Naive thymus-derived CD8-positive, alpha-beta T cell (primary cell): ENCODE measurements around the gene ABCC1. TPM values are rescaled to one million over a fixed set of nuclear protein-coding genes. Genes with fewer than 3 reads are reported as not detected.

Experiments
- ATAC-seq, 2 donors: fragments of 150-1000 bp; cut with Tn5 transposase in 1 of 2; sonication (Bioruptor Pico), chemical (Tn5 transposase) in 1 of 2; 1 replicate in 1 of 2; 2 replicates in 1 of 2; pipeline ENCODE4 v1.10.0; 2021; ENCODE audit warnings: mild to moderate bottlenecking in 2 of 2, moderate library complexity in 2 of 2
- POLR2A ChIA-PET: fragments of 350-600 bp; sonication (Branson Sonifier 250); formaldehyde crosslinking; loops from one replicate; lab custom pipeline; 2021; ENCODE audit warnings: antibody characterized with exemption; lab: Charles Lee
- DNase-seq, 10 donors: peaks; one replicate each; pipeline versions ENCODE4 v3.0.0 to v3.0.0-alpha.2; 2020 to 2022
- H3K27ac Mint-ChIP-seq, 10 donors: one replicate each; pipeline ENCODE4 v1.8.0; 2020 to 2022; ENCODE audit warnings: mild to moderate bottlenecking in 10 of 10, mixed read lengths in 10 of 10, moderate library complexity in 4 of 10, inconsistent platforms in 1 of 10
- H3K27me3 Mint-ChIP-seq, 5 donors: one replicate each; pipeline ENCODE4 v1.8.0; 2021 to 2022; ENCODE audit warnings: mixed read lengths in 5 of 5
- H3K36me3 Mint-ChIP-seq, 3 donors: one replicate each; pipeline ENCODE4 v1.8.0; 2020 to 2022; ENCODE audit warnings: mixed read lengths in 3 of 3, mild to moderate bottlenecking in 2 of 3, inconsistent platforms in 1 of 3
- H3K4me1 Mint-ChIP-seq, 4 donors: one replicate each; pipeline ENCODE4 v1.8.0; 2021 to 2022; ENCODE audit warnings: mixed read lengths in 4 of 4
- H3K4me3 Mint-ChIP-seq, 10 donors: one replicate each; pipeline ENCODE4 v1.8.0; 2020 to 2022; ENCODE audit warnings: mild to moderate bottlenecking in 10 of 10, mixed read lengths in 10 of 10, moderate library complexity in 6 of 10, inconsistent platforms in 1 of 10
- H3K9me3 Mint-ChIP-seq, 9 donors: one replicate each; pipeline ENCODE4 v1.8.0; 2020 to 2022; ENCODE audit warnings: mixed read lengths in 9 of 9, mild to moderate bottlenecking in 3 of 9, inconsistent platforms in 1 of 9, moderate library complexity in 1 of 9
- polyA plus RNA-seq, 3 donors: library from polyadenylated mRNA; unstranded; fragments of 300-500 nt; fragmentation: Illumina TruSeq; gene quantifications; one replicate each; pipeline ENCODE4 v1.2.3, GENCODE V29; 2021
- total RNA-seq, 8 experiments: library from RNA in 2 of 8; stranded (reverse) in 2 of 8; gene quantifications; one replicate each; pipeline ENCODE4 v1.2.3 and lab custom pipeline; 2021 to 2026

Gene ABCC1
- total and polyA plus RNA-seq, 5 experiments from 2014 or later: 3.7 to 68.6 (median 9.0) TPM

GRCh38 chr16:15988268-15989013 lies 39.0 kb downstream of the ABCC1 start:
- H3K27ac Mint-ChIP-seq: peak overlapping the region in 8 of 10 donors; percentile 1 to 90 (median 78)
- no peak overlapping the region for H3K4me3 Mint-ChIP-seq
- peaks cover 0 to 22% (median 0%) of the 10 kb centered on the region in 3 donors for H3K36me3 Mint-ChIP-seq
- DNase-seq: no peak
- ATAC-seq: peak in 1 of 2 donors; percentile 19
- POLR2A ChIA-PET: no interaction called here
- H3K4me1 Mint-ChIP-seq: peaks cover 34 to 69% (median 61%) of the 10 kb centered on the region in 4 donors
- H3K9me3 Mint-ChIP-seq: peaks cover 0 to 4% (median 0%) of the 10 kb centered on the region in 9 donors
- H3K27me3 Mint-ChIP-seq: no peaks in the 10 kb centered on the region

- Mint-ChIP-seq H3K27me3 (no peaks in the 10 kb centered on the region), H3K4me1 (peaks cover 30 to 70% (median 60%) of the 10 kb centered on the region in 4 donors), H3K36me3 (peaks cover 0 to 28% (median 0%) of the 10 kb centered on the region in 3 donors), H3K27ac (peak overlapping the region in 4 of 10 donors; percentile 13 to 88 (median 60)), H3K4me3 (no peak overlapping the region), H3K9me3 (no peaks in the 10 kb centered on the region)
- no peak for ATAC-seq
- POLR2A ChIA-PET: no interaction called here
- DNase-seq: no peak
These were observed 41.5 kb downstream of the ABCC1 start for GRCh38 chr16:15990902-15991301.

- POLR2A ChIA-PET: no interaction called here
- DNase-seq (no peak), ATAC-seq (no peak)
- H3K4me3 Mint-ChIP-seq: no peak overlapping the region
- peaks cover 24 to 62% (median 57%) of the 10 kb centered on the region in 4 donors for H3K4me1 Mint-ChIP-seq
- H3K27me3 Mint-ChIP-seq: no peaks in the 10 kb centered on the region
- H3K36me3 Mint-ChIP-seq: peaks cover 0 to 25% (median 0%) of the 10 kb centered on the region in 3 donors
- H3K9me3 Mint-ChIP-seq: no peaks in the 10 kb centered on the region
- peak overlapping the region in 4 of 10 donors; percentile 15 to 72 (median 38) for H3K27ac Mint-ChIP-seq
These were observed 43.7 kb downstream of the ABCC1 start for GRCh38 chr16:15993128-15993527.

- DNase-seq (no peak), ATAC-seq (no peak)
- Mint-ChIP-seq H3K36me3 (peaks cover 0 to 26% (median 0%) of the 10 kb centered on the region in 3 donors), H3K27ac (peak overlapping the region in 1 of 10 donors; percentile 15), H3K4me1 (peaks cover 23 to 62% (median 57%) of the 10 kb centered on the region in 4 donors), H3K9me3 (no peaks in the 10 kb centered on the region), H3K27me3 (no peaks in the 10 kb centered on the region), H3K4me3 (no peak overlapping the region)
- POLR2A ChIA-PET: no interaction called here
These were observed 44.1 kb downstream of the ABCC1 start for GRCh38 chr16:15993541-15993940.

GRCh38 chr16:15993946-15994665 lies 44.7 kb downstream of the ABCC1 start:
- DNase-seq (no peak), ATAC-seq (no peak)
- Mint-ChIP-seq H3K27ac (peak overlapping the region in 2 of 10 donors; percentile 19 to 43), H3K27me3 (no peaks in the 10 kb centered on the region), H3K4me3 (no peak overlapping the region), H3K4me1 (peaks cover 22 to 63% (median 54%) of the 10 kb centered on the region in 4 donors), H3K9me3 (no peaks in the 10 kb centered on the region), H3K36me3 (peaks cover 0 to 27% (median 0%) of the 10 kb centered on the region in 3 donors)
- POLR2A ChIA-PET: no interaction called here

GRCh38 chr16:15996432-15997109 lies 47.2 kb downstream of the ABCC1 start:
- ATAC-seq (no peak), DNase-seq (no peak)
- peaks cover 0 to 26% (median 2%) of the 10 kb centered on the region in 3 donors for H3K36me3 Mint-ChIP-seq
- POLR2A ChIA-PET: no interaction called here
- no peaks in the 10 kb centered on the region for H3K27me3 Mint-ChIP-seq
- no peaks in the 10 kb centered on the region for H3K9me3 Mint-ChIP-seq
- H3K4me3 Mint-ChIP-seq: no peak overlapping the region
- peaks cover 24 to 54% (median 49%) of the 10 kb centered on the region in 4 donors for H3K4me1 Mint-ChIP-seq
- H3K27ac Mint-ChIP-seq: peak overlapping the region in 4 of 10 donors; percentile 24 to 86 (median 47)

- no peaks in the 10 kb centered on the region for H3K27me3 Mint-ChIP-seq
- DNase-seq (no peak), ATAC-seq (no peak)
- no peak overlapping the region for H3K4me3 Mint-ChIP-seq
- peaks cover 28 to 50% (median 46%) of the 10 kb centered on the region in 4 donors for H3K4me1 Mint-ChIP-seq
- peaks cover 0 to 9% (median 5%) of the 10 kb centered on the region in 3 donors for H3K36me3 Mint-ChIP-seq
- H3K9me3 Mint-ChIP-seq: peaks cover 0 to 2% (median 0%) of the 10 kb centered on the region in 9 donors
- H3K27ac Mint-ChIP-seq: peak overlapping the region in 7 of 10 donors; percentile 15 to 83 (median 50)
- POLR2A ChIA-PET: no interaction called here
These were observed 51.3 kb downstream of the ABCC1 start for GRCh38 chr16:16000685-16001084.

GRCh38 chr16:16001596-16002255 lies 52.3 kb downstream of the ABCC1 start:
- DNase-seq: no peak
- peak overlapping the region in 4 of 10 donors; percentile 40 to 71 (median 42) for H3K27ac Mint-ChIP-seq
- H3K27me3 Mint-ChIP-seq: no peaks in the 10 kb centered on the region
- H3K4me1 Mint-ChIP-seq: peaks cover 25 to 50% (median 45%) of the 10 kb centered on the region in 4 donors
- H3K4me3 Mint-ChIP-seq: no peak overlapping the region
- POLR2A ChIA-PET: no interaction called here
- ATAC-seq: no peak
- peaks cover 0 to 2% (median 0%) of the 10 kb centered on the region in 9 donors for H3K9me3 Mint-ChIP-seq
- peaks cover 0 to 10% (median 5%) of the 10 kb centered on the region in 3 donors for H3K36me3 Mint-ChIP-seq

- H3K4me1 Mint-ChIP-seq: peaks cover 28 to 49% (median 41%) of the 10 kb centered on the region in 4 donors
These were observed 54.4 kb downstream of the ABCC1 start for GRCh38 chr16:16003719-16004313.

GRCh38 chr16:16004314-16004749 lies 54.9 kb downstream of the ABCC1 start:
- Mint-ChIP-seq H3K36me3 (peaks cover 0 to 22% (median 5%) of the 10 kb centered on the region in 3 donors), H3K4me3 (no peak overlapping the region), H3K27me3 (no peaks in the 10 kb centered on the region), H3K27ac (peak overlapping the region in 1 of 10 donors; percentile 13), H3K4me1 (peaks cover 28 to 48% (median 42%) of the 10 kb centered on the region in 4 donors), H3K9me3 (peaks cover 0 to 2% (median 0%) of the 10 kb centered on the region in 9 donors)
- ATAC-seq: no peak
- POLR2A ChIA-PET: no interaction called here
- no peak for DNase-seq

More at GRCh38 chr16:16003719-16004313, 54.4 kb downstream of the ABCC1 start:
- H3K36me3 Mint-ChIP-seq: peaks cover 0 to 17% (median 5%) of the 10 kb centered on the region in 3 donors
- no peak for DNase-seq
- H3K27ac Mint-ChIP-seq: peak overlapping the region in 1 of 10 donors; percentile 75
- no peak for ATAC-seq
- H3K9me3 Mint-ChIP-seq: peaks cover 0 to 2% (median 0%) of the 10 kb centered on the region in 9 donors
- H3K4me3 Mint-ChIP-seq: no peak overlapping the region
- POLR2A ChIA-PET: no interaction called here
- no peaks in the 10 kb centered on the region for H3K27me3 Mint-ChIP-seq

- POLR2A ChIA-PET: no interaction called here
- Mint-ChIP-seq H3K27ac (no peak overlapping the region), H3K9me3 (peaks cover 0 to 2% (median 0%) of the 10 kb centered on the region in 9 donors), H3K4me1 (peaks cover 27 to 48% (median 38%) of the 10 kb centered on the region in 4 donors), H3K36me3 (peaks cover 0 to 34% (median 12%) of the 10 kb centered on the region in 3 donors), H3K27me3 (no peaks in the 10 kb centered on the region), H3K4me3 (no peak overlapping the region)
- no peak for ATAC-seq
- DNase-seq: no peak
These were observed 56.3 kb downstream of the ABCC1 start for GRCh38 chr16:16005721-16006120.
